Lung (tissue), 12 donors: Measurements from ENCODE around the gene SMPDL3B. TPM values are rescaled to one million over a fixed set of nuclear protein-coding genes. Genes with fewer than 3 reads are reported as not detected.
A peak's percentile ranks its signal among the peaks of the same experiment; 100 is the strongest.

Source experiments
- ATAC-seq: fragments of 200-7000 bp; cut with Tn5 transposase; one replicate; pipeline ENCODE4 v1.9.1; 2020; ENCODE audit warnings: moderate number of reproducible peaks; ENCODE audit not compliant: insufficient read depth, low FRiP score
- DNase-seq, 3 donors: peaks; one replicate each; pipeline ENCODE4 v3.0.0-alpha.2; 2013 to 2017
- H3K27ac ChIP-seq, 2 donors: one replicate each; pipeline ENCODE4 v1.5.1; 2013; ENCODE audit warnings: mild to moderate bottlenecking in 2 of 2, moderate library complexity in 2 of 2, control low read depth in 1 of 2, inconsistent platforms in 1 of 2, low read depth in 1 of 2, low read length in 1 of 2
- H3K27me3 ChIP-seq, 3 donors: one replicate each; pipeline ENCODE4 v1.5.1; 2013; ENCODE audit warnings: low read length in 2 of 3; ENCODE audit not compliant: control insufficient read depth in 3 of 3, insufficient read depth in 3 of 3
- H3K36me3 ChIP-seq, 4 donors: one replicate each; pipeline ENCODE4 v1.5.1; 2013; ENCODE audit warnings: low read length in 4 of 4, mild to moderate bottlenecking in 1 of 4, moderate library complexity in 1 of 4; ENCODE audit not compliant: control insufficient read depth in 4 of 4, insufficient read depth in 4 of 4
- H3K4me1 ChIP-seq, 5 donors: one replicate each; pipeline ENCODE4 v1.5.1; 2013; ENCODE audit warnings: low read length in 5 of 5, mild to moderate bottlenecking in 2 of 5, moderate library complexity in 1 of 5; ENCODE audit not compliant: control insufficient read depth in 5 of 5, insufficient read depth in 5 of 5
- H3K4me3 ChIP-seq: one replicate; pipeline ENCODE4 v1.5.1; 2013; ENCODE audit warnings: mild to moderate bottlenecking, control low read depth, moderate library complexity
- H3K9ac ChIP-seq, 2 donors: one replicate each; pipeline ENCODE4 v1.5.1; 2013; ENCODE audit warnings: low read length in 2 of 2, control low read depth in 1 of 2; ENCODE audit not compliant: insufficient read depth in 1 of 2
- H3K9me3 ChIP-seq, 4 donors: one replicate each; pipeline ENCODE4 v1.5.1; 2013; ENCODE audit warnings: low read length in 3 of 4, mild to moderate bottlenecking in 1 of 4, moderate library complexity in 1 of 4; ENCODE audit not compliant: control insufficient read depth in 4 of 4, insufficient read depth in 3 of 4
- CTCF ChIP-seq: IDR thresholded peaks from 2 replicates; pipeline ENCODE4 v1.5.1; 2012; ENCODE audit warnings: mild to moderate bottlenecking; ENCODE audit errors: control extremely low read depth, extremely low read depth
- WGBS, 2 donors: extraction: QIAGEN DNeasy Blood & Tissue Kit; methylation state at CpG; one replicate each; pipeline ENCODE4 v1.1.7; 2013; 5-methylcytosine and 5-hydroxymethylcytosine counted together
- polyA plus RNA-seq, 2 donors: library from polyadenylated mRNA; stranded (reverse); fragments of 200-250 nt; gene quantifications; one replicate each; pipeline ENCODE4 v1.2.1, GENCODE V29; 2013
- total RNA-seq, 2 donors: library from RNA; depleted of rRNA in 1 of 2; stranded (reverse); fragments of >200 nt in 1 of 2; gene quantifications; one replicate each; pipeline ENCODE4 v1.2.1, GENCODE V29; 2014 to 2021
- donor health status: control.
- donor health status: control.
- donor health status: Bipolar disorder and iron deficiency.
- donor health status: healthy.
- donor health status: DM: yes; HTN: yes; CAD: no.

Gene SMPDL3B
- total and polyA plus RNA-seq, 4 donors, result 6.4 to 17.6 (median 16.8) TPM

DNA sequence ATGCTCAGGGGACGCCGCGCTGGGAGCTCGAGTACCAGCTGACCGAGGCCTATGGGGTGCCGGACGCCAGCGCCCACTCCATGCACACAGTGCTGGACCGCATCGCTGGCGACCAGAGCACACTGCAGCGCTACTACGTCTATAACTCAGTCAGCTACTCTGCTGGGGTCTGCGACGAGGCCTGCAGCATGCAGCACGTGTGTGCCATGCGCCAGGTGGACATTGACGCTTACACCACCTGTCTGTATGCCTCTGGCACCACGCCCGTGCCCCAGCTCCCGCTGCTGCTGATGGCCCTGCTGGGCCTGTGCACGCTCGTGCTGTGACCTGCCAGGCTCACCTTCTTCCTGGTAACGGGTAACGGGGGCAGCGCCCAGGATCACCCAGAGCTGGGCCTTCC, 23.7 kb downstream of the SMPDL3B start:
- no peak overlapping the region for H3K9ac ChIP-seq
- H3K27ac ChIP-seq, result no peak overlapping the region
- WGBS, 2 donors, result 98 to 99% methylated on average over 26 of the region's 26 CpGs
- peaks cover 0 to 3% (median 1%) of the 10 kb centered on the region in 4 donors for H3K36me3 ChIP-seq
- H3K4me1 ChIP-seq, result peaks cover 0 to 16% (median 5%) of the 10 kb centered on the region in 5 donors
- no peak for TF ChIP-seq CTCF
- no peak overlapping the region for H3K4me3 ChIP-seq
- no peak for ATAC-seq
- no peaks in the 10 kb centered on the region for H3K27me3 ChIP-seq
- H3K9me3 ChIP-seq, result no peaks in the 10 kb centered on the region
- no peak for DNase-seq

GRCh38 chr1:27959792-27960603, 25.2 kb downstream of the SMPDL3B start, which contains the start of gene XKR8:
Gene XKR8 (plus strand): TSS chr1:27959973. CDS start chr1:27960070, 97 bp downstream.
- H3K36me3 ChIP-seq, result peaks cover 0 to 12% (median 2%) of the 10 kb centered on the region in 4 donors
- TF ChIP-seq CTCF, result peak; percentile 42
- H3K4me1 ChIP-seq, result peaks cover 0 to 16% (median 5%) of the 10 kb centered on the region in 5 donors
- peak within 1 kb of the TSS; percentile 86 to 97 for H3K27ac ChIP-seq
- 5 to 6% methylated on average over 39 to 68 of the region's 68 CpGs for WGBS, 2 donors
- DNase-seq (peak; percentile 86 to 93 (median 87)), ATAC-seq (peak; percentile 95)
- H3K9ac ChIP-seq, result peak within 1 kb of the TSS; percentile 82 to 86
- peak within 1 kb of the TSS; percentile 67 for H3K4me3 ChIP-seq
- H3K9me3 ChIP-seq, result no peaks in the 10 kb centered on the region
- no peaks in the 10 kb centered on the region for H3K27me3 ChIP-seq

GRCh38 chr1:27960762-27961645, 26.2 kb downstream of the SMPDL3B start:
- Histone ChIP-seq H3K9me3 (no peaks in the 10 kb centered on the region), H3K4me1 (peaks cover 0 to 16% (median 5%) of the 10 kb centered on the region in 5 donors), H3K9ac (peak overlapping the region in 1 of 2 donors; percentile 59), H3K4me3 (peak overlapping the region; percentile 67), H3K27ac (peak overlapping the region; percentile 7 to 97), H3K36me3 (peaks cover 0 to 19% (median 2%) of the 10 kb centered on the region in 4 donors), H3K27me3 (no peaks in the 10 kb centered on the region)
- TF ChIP-seq CTCF, result no peak
- DNase-seq (no peak), ATAC-seq (no peak)
- WGBS, 2 donors, result 61 to 68% methylated on average over 13 of the region's 13 CpGs
